ENCODE measurements around the gene PDE4D.
"Not testable (repeated sequence)": the region's sequence is repeated elsewhere in the genome, so short reads cannot be mapped to it uniquely, and the experiment has no call there.

The PDE4D gene

DNA sequence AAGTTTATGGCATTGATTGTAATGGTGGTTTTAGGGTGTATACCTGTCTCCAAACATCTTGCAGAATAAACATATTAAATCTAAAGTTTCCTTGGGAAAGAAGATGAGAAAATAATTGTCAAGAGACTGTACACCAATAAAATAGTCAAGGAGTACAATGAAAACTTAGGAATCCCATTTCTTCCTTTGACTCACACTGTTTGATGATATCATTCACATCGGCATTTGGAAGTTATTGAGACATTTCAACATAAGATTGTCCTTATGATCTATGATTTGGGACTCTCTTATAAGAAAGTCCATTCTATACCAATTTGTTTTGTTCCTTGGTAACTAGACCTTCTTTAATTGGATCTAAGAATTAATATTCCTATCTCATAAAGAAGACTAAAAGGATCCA, 828.0 kb downstream of the PDE4D start:
- no peaks in the 10 kb centered on the region for H3K36me3 ChIP-seq
- no peak overlapping the region for H3K27ac ChIP-seq
- no peaks in the 10 kb centered on the region for H4K20me1 ChIP-seq
- no peaks in the 10 kb centered on the region for H3K9me3 ChIP-seq
- H3K9ac ChIP-seq, result no peak overlapping the region
- TF ChIP-seq Cebpa-rat (IDR thresholded peaks at IDR 0.05), result no peak
- H3K4me2 ChIP-seq, result no peak overlapping the region
- peaks cover 25% of the 10 kb centered on the region for H3K4me1 ChIP-seq
- no peak overlapping the region for H3K4me3 ChIP-seq
- H3K27me3 ChIP-seq, result no peaks in the 10 kb centered on the region

- Histone ChIP-seq H3K4me1 (peaks cover 25% of the 10 kb centered on the region), H3K4me2 (no peak overlapping the region), H3K4me3 (no peak overlapping the region), H3K9ac (no peak overlapping the region), H3K27me3 (no peaks in the 10 kb centered on the region), H3K36me3 (no peaks in the 10 kb centered on the region), H4K20me1 (no peaks in the 10 kb centered on the region), H3K9me3 (no peaks in the 10 kb centered on the region), H3K27ac (no peak overlapping the region)
- TF ChIP-seq Cebpa-rat (IDR thresholded peaks at IDR 0.05), result no peak
These were observed 829.2 kb downstream of the PDE4D start for GRCh38 chr5:59064293-59064692.

DNA sequence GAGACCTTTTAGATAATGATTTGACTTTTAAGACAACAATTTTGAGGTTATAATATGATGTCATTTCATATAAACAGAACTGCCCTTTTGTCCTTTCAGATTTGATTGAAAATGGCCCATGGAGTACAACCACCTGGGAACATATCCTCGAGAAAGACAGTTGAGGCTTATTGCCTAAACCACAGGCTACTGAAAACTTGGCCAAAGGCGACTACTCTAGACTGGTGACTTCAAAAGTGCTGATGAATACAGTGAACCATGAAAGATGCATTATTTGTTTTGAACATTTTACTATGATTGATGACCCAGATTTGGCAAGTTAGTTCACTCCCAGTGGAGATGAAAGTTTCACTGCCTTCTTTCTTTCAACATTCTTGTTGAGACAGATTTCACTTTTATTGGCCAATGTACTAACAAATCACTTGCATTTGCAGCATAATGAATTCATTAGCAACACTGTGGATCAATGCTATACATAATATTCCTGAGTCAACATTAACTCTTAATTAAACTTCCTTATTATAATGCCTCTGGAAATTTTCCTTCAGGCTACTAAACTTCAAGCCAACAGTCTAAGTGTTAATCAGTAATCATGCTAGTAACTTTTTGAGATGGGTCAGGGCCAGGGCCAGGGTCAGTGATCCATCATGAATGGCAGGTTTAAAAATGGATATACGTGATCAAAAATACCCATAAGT, 830.4 kb downstream of the PDE4D start:
- H4K20me1 ChIP-seq, result no peaks in the 10 kb centered on the region
- no peaks in the 10 kb centered on the region for H3K36me3 ChIP-seq
- H3K9me3 ChIP-seq, result no peaks in the 10 kb centered on the region
- TF ChIP-seq Cebpa-rat (IDR thresholded peaks at IDR 0.05), result no peak
- peaks cover 25% of the 10 kb centered on the region for H3K4me1 ChIP-seq
- H3K27ac ChIP-seq, result no peak overlapping the region
- H3K27me3 ChIP-seq, result no peaks in the 10 kb centered on the region
- H3K4me2 ChIP-seq, result peak overlapping the region; percentile 58
- no peak overlapping the region for H3K4me3 ChIP-seq
- H3K9ac ChIP-seq, result no peak overlapping the region

GRCh38 chr5:59061377-59061776, 832.1 kb downstream of the PDE4D start:
- no peak overlapping the region for H3K4me2 ChIP-seq
- no peak overlapping the region for H3K9ac ChIP-seq
- H3K27ac ChIP-seq, result no peak overlapping the region
- no peaks in the 10 kb centered on the region for H4K20me1 ChIP-seq
- no peaks in the 10 kb centered on the region for H3K36me3 ChIP-seq
- no peak overlapping the region for H3K4me3 ChIP-seq
- no peaks in the 10 kb centered on the region for H3K9me3 ChIP-seq
- H3K4me1 ChIP-seq, result peaks cover 25% of the 10 kb centered on the region
- no peaks in the 10 kb centered on the region for H3K27me3 ChIP-seq
- TF ChIP-seq Cebpa-rat (IDR thresholded peaks at IDR 0.05), result no peak

GRCh38 chr5:59058969-59059687, 834.4 kb downstream of the PDE4D start:
- no peak overlapping the region for H3K27ac ChIP-seq
- H3K4me2 ChIP-seq, result no peak overlapping the region
- no peaks in the 10 kb centered on the region for H3K27me3 ChIP-seq
- H3K9me3 ChIP-seq, result no peaks in the 10 kb centered on the region
- TF ChIP-seq Cebpa-rat (IDR thresholded peaks at IDR 0.05), result no peak
- H3K4me1 ChIP-seq, result peaks cover 24% of the 10 kb centered on the region
- H3K9ac ChIP-seq, result no peak overlapping the region
- no peaks in the 10 kb centered on the region for H3K36me3 ChIP-seq
- H3K4me3 ChIP-seq, result no peak overlapping the region
- H4K20me1 ChIP-seq, result no peaks in the 10 kb centered on the region

DNA sequence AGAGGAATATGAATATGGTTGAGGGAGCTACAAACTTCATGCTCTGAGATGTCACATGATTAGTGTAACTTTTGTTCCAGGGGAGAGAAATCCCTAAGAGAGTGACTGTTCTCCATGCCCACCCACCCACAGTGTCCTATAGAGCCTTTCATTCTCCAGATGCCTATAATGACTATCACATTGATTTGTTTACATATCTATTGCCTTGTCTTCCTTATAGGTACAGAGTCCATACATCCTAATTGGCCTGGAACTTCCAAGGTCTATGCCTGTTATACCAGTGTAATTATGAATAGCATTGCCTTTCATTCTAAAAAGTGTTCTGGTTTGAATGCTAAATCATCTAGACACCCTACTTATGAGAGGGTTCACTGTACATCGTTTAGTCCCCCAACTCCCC, 835.3 kb downstream of the PDE4D start:
- no peaks in the 10 kb centered on the region for H4K20me1 ChIP-seq
- TF ChIP-seq Cebpa-rat (IDR thresholded peaks at IDR 0.05), result no peak
- no peaks in the 10 kb centered on the region for H3K36me3 ChIP-seq
- H3K27me3 ChIP-seq, result no peaks in the 10 kb centered on the region
- no peaks in the 10 kb centered on the region for H3K9me3 ChIP-seq
- H3K9ac ChIP-seq, result no peak overlapping the region
- H3K4me3 ChIP-seq, result no peak overlapping the region
- no peak overlapping the region for H3K27ac ChIP-seq
- peaks cover 15% of the 10 kb centered on the region for H3K4me1 ChIP-seq
- no peak overlapping the region for H3K4me2 ChIP-seq

GRCh38 chr5:59056599-59056998, 836.9 kb downstream of the PDE4D start:
- H3K27ac ChIP-seq, H3K4me3 ChIP-seq, H3K9ac ChIP-seq, H3K9me3 ChIP-seq, H3K27me3 ChIP-seq, H3K4me1 ChIP-seq, H4K20me1 ChIP-seq, H3K4me2 ChIP-seq, H3K36me3 ChIP-seq: not testable (repeated sequence)

DNA sequence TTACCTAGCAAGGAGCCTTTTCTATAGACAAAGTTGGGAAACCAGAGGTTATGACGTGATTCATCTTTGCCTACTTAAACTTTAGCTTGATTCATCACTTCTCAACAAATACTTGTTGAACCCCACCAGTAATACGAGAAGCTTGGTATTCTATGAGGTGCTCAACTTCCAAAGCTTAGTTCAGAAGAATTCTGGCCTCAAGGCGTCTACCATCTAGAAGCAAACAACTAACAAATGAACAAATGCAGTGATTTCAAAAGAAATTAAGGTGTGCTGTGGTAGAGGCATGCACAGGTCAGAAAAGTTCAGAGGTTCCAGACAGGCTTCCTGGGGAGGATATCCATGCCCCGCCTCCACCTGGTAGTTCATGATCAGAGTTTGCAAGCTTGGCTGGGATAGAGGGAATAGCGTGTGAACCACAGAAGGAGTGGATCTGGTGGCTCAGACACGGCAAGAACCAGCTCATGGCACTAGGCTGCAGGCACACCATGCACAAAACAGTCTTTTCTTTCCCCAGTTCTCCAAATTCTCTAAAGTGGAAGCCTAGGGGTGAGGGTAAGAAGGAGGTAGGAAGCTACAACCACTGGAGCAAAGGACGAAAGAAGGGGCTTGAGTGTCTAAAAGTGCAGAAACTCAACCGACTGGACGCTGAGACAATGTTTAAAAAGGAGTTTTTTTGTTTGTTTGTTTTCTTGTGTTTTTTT, 837.6 kb downstream of the PDE4D start:
- Histone ChIP-seq H3K9me3 (no peaks in the 10 kb centered on the region), H3K9ac (no peak overlapping the region), H3K4me1 (no peaks in the 10 kb centered on the region), H3K27me3 (no peaks in the 10 kb centered on the region), H3K27ac (no peak overlapping the region), H3K36me3 (no peaks in the 10 kb centered on the region), H4K20me1 (no peaks in the 10 kb centered on the region), H3K4me3 (no peak overlapping the region), H3K4me2 (no peak overlapping the region)
- no peak for TF ChIP-seq Cebpa-rat (IDR thresholded peaks at IDR 0.05)

GRCh38 chr5:59054963-59055528, 838.5 kb downstream of the PDE4D start:
- Histone ChIP-seq H3K36me3 (no peaks in the 10 kb centered on the region), H3K9ac (no peak overlapping the region), H3K4me2 (no peak overlapping the region), H3K9me3 (no peaks in the 10 kb centered on the region), H3K27ac (no peak overlapping the region), H3K27me3 (no peaks in the 10 kb centered on the region), H4K20me1 (no peaks in the 10 kb centered on the region), H3K4me1 (no peaks in the 10 kb centered on the region), H3K4me3 (no peak overlapping the region)
- no peak for TF ChIP-seq Cebpa-rat (IDR thresholded peaks at IDR 0.05)

DNA sequence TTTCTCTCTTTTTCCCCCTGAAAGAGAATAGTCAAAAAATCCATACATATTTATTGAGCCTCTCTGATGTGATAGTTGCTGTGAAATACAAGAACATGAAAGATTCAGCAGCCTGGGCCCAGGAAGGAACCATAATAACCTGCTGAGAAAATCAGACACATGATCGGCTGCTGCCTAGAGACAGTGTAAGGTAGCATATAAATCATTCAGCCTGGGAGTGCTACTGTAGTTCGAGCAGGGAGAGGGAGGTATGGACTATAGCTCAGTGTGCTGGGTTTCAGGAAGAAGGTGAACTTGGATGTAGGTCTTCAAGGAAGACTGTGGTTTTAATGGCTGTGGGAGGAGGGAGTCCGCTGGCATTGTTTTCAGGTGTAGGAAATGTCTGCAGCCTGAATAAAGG, 841.6 kb downstream of the PDE4D start:
- H3K9me3 ChIP-seq, result no peaks in the 10 kb centered on the region
- H3K36me3 ChIP-seq, result no peaks in the 10 kb centered on the region
- no peak overlapping the region for H3K27ac ChIP-seq
- no peak overlapping the region for H3K4me3 ChIP-seq
- TF ChIP-seq Cebpa-rat (IDR thresholded peaks at IDR 0.05), result no peak
- H3K4me2 ChIP-seq, result no peak overlapping the region
- no peaks in the 10 kb centered on the region for H3K27me3 ChIP-seq
- no peaks in the 10 kb centered on the region for H4K20me1 ChIP-seq
- no peaks in the 10 kb centered on the region for H3K4me1 ChIP-seq
- no peak overlapping the region for H3K9ac ChIP-seq
